Activated CD4-positive, alpha-beta T cell treated with anti-CD3 and anti-CD28 coated beads for 36 hours (primary cell): ENCODE results near the gene RPRD2. TPM values are rescaled to one million over a fixed set of nuclear protein-coding genes. Genes with fewer than 3 reads are reported as not detected.
"Not testable (repeated sequence)": the region's sequence is repeated elsewhere in the genome, so short reads cannot be mapped to it uniquely, and the experiment has no call there.

Experiments used
- ATAC-seq: fragments of 200-7000 bp; cut with Tn5 transposase; one replicate; pipeline ENCODE4 v1.10.0; 2021; ENCODE audit warnings: mild to moderate bottlenecking, moderate library complexity
- CTCF ChIA-PET: fragments of 350-600 bp; sonication (Branson Sonifier 250); formaldehyde crosslinking; loops from one replicate; lab custom pipeline; 2021; ENCODE audit warnings: antibody characterized with exemption; lab: Charles Lee
- POLR2A ChIA-PET: fragments of 350-600 bp; sonication (Branson Sonifier 250); formaldehyde crosslinking; loops from one replicate; lab custom pipeline; 2021; ENCODE audit warnings: antibody characterized with exemption, inconsistent platforms; lab: Charles Lee
- DNase-seq: peaks from one replicate; pipeline ENCODE4 v3.0.0-alpha.2; 2020
- H3K27ac Mint-ChIP-seq: one replicate; pipeline ENCODE4 v1.8.0; 2021; ENCODE audit warnings: mixed read lengths
- H3K27me3 Mint-ChIP-seq: one replicate; pipeline ENCODE4 v1.8.0; 2021; ENCODE audit warnings: mixed read lengths
- H3K36me3 Mint-ChIP-seq: one replicate; pipeline ENCODE4 v1.8.0; 2021; ENCODE audit warnings: low read depth, mixed read lengths
- H3K4me1 Mint-ChIP-seq: one replicate; pipeline ENCODE4 v1.8.0; 2021; ENCODE audit warnings: mixed read lengths
- H3K4me3 Mint-ChIP-seq: one replicate; pipeline ENCODE4 v1.8.0; 2021; ENCODE audit warnings: mild to moderate bottlenecking, moderate library complexity, mixed read lengths
- H3K9me3 Mint-ChIP-seq: one replicate; pipeline ENCODE4 v1.8.0; 2021; ENCODE audit warnings: low read depth, mixed read lengths
- intact Hi-C, 2 experiments: fragments of 100-400 bp; cut with DNase I in 1 of 2; cut with micrococcal nuclease in 1 of 2; formaldehyde crosslinking; loops; one replicate each; pipeline versions ENCODE4 v1.14.2 to v1.15.1; 2022 to 2024; cut with DNase I, micrococcal nuclease
- total RNA-seq, 2 experiments: library from RNA; stranded (reverse); gene quantifications; one replicate each; pipeline ENCODE4 v1.2.3, GENCODE V29; 2021

The RPRD2 gene
- total RNA-seq, 2 experiments from 2014 or later: 24.4 to 32.2 TPM

GRCh38 chr1:150387200-150387599, 23.3 kb downstream of the RPRD2 start:
- Mint-ChIP-seq H3K27ac (peak overlapping the region; percentile 74), H3K9me3 (no peaks in the 10 kb centered on the region), H3K27me3 (no peaks in the 10 kb centered on the region), H3K4me3 (no peak overlapping the region), H3K36me3 (peaks cover 7% of the 10 kb centered on the region), H3K4me1 (peaks cover 53% of the 10 kb centered on the region)
- ChIA-PET CTCF (interaction anchor here (0.5 to 1.4 kb wide), 2 partner anchors 173 to 292 kb away, joined by 3 to 4 read pairs; no protein-coding TSS in a partner anchor), POLR2A (interaction anchor here (0.7 kb wide), 1 partner anchor 24 kb away, joined by 6 read pairs; no protein-coding TSS in a partner anchor)
- no peak for ATAC-seq
- intact Hi-C loops: no loop called here
- no peak for DNase-seq

DNA sequence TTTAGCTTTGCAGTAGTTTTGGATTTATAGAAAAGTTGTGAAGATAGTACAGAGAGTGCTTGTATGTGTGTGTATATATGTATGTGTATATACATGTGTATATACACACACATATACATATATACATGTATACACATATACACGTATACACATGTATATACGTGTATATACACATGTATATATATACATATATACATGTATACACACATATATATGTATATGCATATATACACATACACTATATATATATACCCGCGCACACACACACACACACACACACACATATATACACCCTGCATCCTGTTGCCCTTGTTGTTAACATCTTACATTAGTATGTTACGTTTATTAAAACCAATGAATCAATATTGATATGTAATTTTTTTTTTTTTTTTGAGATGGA, 24.3 kb downstream of the RPRD2 start:
- H3K9me3 Mint-ChIP-seq: no peaks in the 10 kb centered on the region
- H3K4me1 Mint-ChIP-seq: peaks cover 56% of the 10 kb centered on the region
- ATAC-seq: no peak
- intact Hi-C loops: no loop called here
- POLR2A ChIA-PET: no interaction called here
- H3K36me3 Mint-ChIP-seq: peaks cover 7% of the 10 kb centered on the region
- DNase-seq: no peak
- no peak overlapping the region for H3K4me3 Mint-ChIP-seq
- H3K27ac Mint-ChIP-seq: no peak overlapping the region
- CTCF ChIA-PET: interaction anchor here (0.7 kb wide), 1 partner anchor 84 kb away, joined by 3 read pairs; no protein-coding TSS in a partner anchor
- H3K27me3 Mint-ChIP-seq: no peaks in the 10 kb centered on the region

GRCh38 chr1:150389650-150390049, 25.7 kb downstream of the RPRD2 start:
- intact Hi-C loops: no loop called here
- H3K4me3 Mint-ChIP-seq: no peak overlapping the region

DNA sequence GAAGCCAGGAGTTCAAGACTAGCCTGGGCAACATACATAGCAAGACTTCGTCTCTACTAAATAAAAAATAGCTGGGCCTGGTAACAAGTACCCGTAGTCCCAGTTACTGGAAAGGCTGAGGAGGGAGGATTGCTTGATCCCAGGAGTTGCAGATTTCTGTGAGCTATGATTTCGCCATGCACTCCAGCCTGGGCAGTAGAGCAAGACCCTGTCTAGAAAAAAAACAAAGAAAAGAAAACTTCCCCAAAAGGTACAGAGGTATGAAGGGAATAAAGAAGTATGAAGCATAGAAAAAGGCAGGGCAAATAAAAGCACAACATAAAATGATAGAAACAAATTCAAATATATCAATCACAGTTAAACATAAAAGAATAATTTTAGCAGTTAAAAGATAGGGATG, 28.7 kb downstream of the RPRD2 start:
- Mint-ChIP-seq H3K27me3 (no peaks in the 10 kb centered on the region), H3K27ac (no peak overlapping the region), H3K4me1 (peaks cover 38% of the 10 kb centered on the region), H3K4me3 (no peak overlapping the region), H3K36me3 (peaks cover 19% of the 10 kb centered on the region), H3K9me3 (peaks cover 6% of the 10 kb centered on the region)
- DNase-seq (no peak), ATAC-seq (no peak)
- intact Hi-C loops: no loop called here
- CTCF ChIA-PET: interaction anchor here (0.6 kb wide), 1 partner anchor 325 kb away, joined by 3 read pairs; no protein-coding TSS in a partner anchor
- POLR2A ChIA-PET: no interaction called here

More at GRCh38 chr1:150389650-150390049, 25.7 kb downstream of the RPRD2 start:
- Mint-ChIP-seq H3K4me1 (peaks cover 45% of the 10 kb centered on the region), H3K27ac (peak overlapping the region; percentile 3), H3K36me3 (peaks cover 7% of the 10 kb centered on the region), H3K27me3 (no peaks in the 10 kb centered on the region), H3K9me3 (no peaks in the 10 kb centered on the region)
- ChIA-PET POLR2A (interaction anchor here (0.6 kb wide), 1 partner anchor 22 kb away, joined by 3 read pairs; no protein-coding TSS in a partner anchor), CTCF (interaction anchor here (0.6 to 1.3 kb wide), 3 partner anchors 15 to 69 kb away, joined by 3 to 4 read pairs (median 3); no protein-coding TSS in a partner anchor)
- DNase-seq (no peak), ATAC-seq (no peak)

GRCh38 chr1:150395115-150395514, 31.2 kb downstream of the RPRD2 start:
- H3K4me3 Mint-ChIP-seq, H3K27ac Mint-ChIP-seq, H3K27me3 Mint-ChIP-seq, CTCF ChIA-PET, intact Hi-C loops, ATAC-seq, POLR2A ChIA-PET, DNase-seq: not testable (repeated sequence)
- H3K4me1 Mint-ChIP-seq: peaks cover 29% of the 10 kb centered on the region
- peaks cover 11% of the 10 kb centered on the region for H3K9me3 Mint-ChIP-seq
- H3K36me3 Mint-ChIP-seq: peaks cover 27% of the 10 kb centered on the region

DNA sequence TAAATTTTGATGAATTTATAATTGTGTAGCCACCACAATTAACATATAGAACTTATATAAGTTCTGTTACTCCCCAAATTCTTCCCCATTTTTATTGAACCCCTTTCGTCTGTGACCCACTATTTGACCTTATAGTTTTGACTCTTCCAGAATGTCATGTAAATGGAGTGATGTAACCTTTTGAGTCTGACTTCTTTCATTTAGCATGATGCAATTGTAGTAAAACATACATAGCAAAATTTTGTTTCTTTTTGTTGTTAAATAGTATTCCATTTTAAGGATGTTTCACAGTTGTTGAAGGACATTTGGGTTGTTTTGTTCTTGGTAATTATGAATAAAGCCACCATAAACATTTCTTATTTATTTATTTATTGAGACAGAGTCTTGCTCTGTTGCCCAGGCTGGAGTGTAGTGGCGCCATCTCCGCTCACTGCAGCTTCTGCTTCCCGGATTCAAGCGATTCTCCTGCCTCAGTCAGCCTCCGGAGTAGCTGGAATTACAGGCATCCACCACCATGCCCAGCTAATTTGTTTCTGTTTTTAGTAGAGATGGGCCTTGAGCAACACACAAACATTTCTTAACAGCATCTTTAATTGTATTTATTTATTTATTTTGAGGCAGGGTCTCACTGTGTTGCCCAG, 33.6 kb downstream of the RPRD2 start:
- Mint-ChIP-seq H3K36me3 (peaks cover 30% of the 10 kb centered on the region), H3K27me3 (no peaks in the 10 kb centered on the region), H3K9me3 (peaks cover 11% of the 10 kb centered on the region), H3K4me1 (peaks cover 23% of the 10 kb centered on the region), H3K27ac (peak overlapping the region; percentile 65), H3K4me3 (no peak overlapping the region)
- ChIA-PET CTCF (no interaction called here), POLR2A (no interaction called here)
- ATAC-seq: no peak
- intact Hi-C loops: no loop called here
- no peak for DNase-seq

DNA sequence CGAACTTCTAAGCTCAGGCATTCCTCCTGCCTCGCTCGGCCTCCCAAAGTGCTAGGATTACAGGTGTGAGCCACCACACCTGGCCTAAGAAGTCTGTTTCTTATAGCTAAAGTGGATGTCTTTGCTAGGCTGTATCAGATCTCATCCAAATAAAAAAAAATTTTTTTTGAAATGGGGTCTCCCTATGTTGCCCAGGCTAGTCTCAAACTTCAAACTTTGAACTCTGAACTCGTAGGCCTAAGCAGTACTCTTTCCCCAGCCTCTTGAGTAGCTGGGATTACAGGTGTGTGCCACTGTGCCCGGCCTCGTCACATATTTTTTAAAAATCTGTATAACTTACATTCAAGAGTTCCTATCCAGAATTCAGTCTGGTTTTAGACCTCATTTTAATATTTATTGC, 40.5 kb downstream of the RPRD2 start:
- no peaks in the 10 kb centered on the region for H3K27me3 Mint-ChIP-seq
- intact Hi-C loops: no loop called here
- ATAC-seq (no peak), DNase-seq (no peak)
- H3K4me1 Mint-ChIP-seq: peaks cover 50% of the 10 kb centered on the region
- H3K36me3 Mint-ChIP-seq: peaks cover 15% of the 10 kb centered on the region
- no peak overlapping the region for H3K27ac Mint-ChIP-seq
- H3K4me3 Mint-ChIP-seq: no peak overlapping the region
- POLR2A ChIA-PET: no interaction called here
- CTCF ChIA-PET: interaction anchor here (1.3 kb wide), 1 partner anchor 15 kb away, joined by 4 read pairs; no protein-coding TSS in a partner anchor
- H3K9me3 Mint-ChIP-seq: peaks cover 4% of the 10 kb centered on the region

GRCh38 chr1:150405660-150406059, 41.7 kb downstream of the RPRD2 start:
- ATAC-seq: no peak
- H3K36me3 Mint-ChIP-seq: peaks cover 4% of the 10 kb centered on the region
- intact Hi-C loops: no loop called here
- peaks cover 53% of the 10 kb centered on the region for H3K4me1 Mint-ChIP-seq
- ChIA-PET POLR2A (no interaction called here), CTCF (no interaction called here)
- H3K27ac Mint-ChIP-seq: peak overlapping the region; percentile 60
- no peaks in the 10 kb centered on the region for H3K9me3 Mint-ChIP-seq
- no peak for DNase-seq
- H3K4me3 Mint-ChIP-seq: no peak overlapping the region
- no peaks in the 10 kb centered on the region for H3K27me3 Mint-ChIP-seq

DNA sequence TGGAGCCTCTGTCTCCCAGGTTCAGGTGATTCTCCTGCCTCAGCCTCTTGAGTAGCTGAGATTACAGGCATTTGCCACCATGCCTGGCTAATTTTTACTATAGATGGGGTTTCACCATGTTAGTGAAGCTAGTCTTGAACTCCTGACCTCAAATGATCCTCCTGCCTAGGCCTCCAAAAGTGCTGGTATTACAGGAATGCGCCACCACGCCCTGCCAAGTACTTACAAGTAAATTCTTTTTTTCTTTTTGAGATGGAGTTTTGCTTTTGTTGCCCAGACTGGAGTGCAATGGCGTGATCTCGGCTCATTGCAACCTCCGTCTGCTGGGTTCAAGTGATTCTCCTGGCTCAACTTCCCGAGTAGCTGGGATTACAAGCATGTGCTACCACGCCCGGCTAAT, 42.5 kb downstream of the RPRD2 start:
- Mint-ChIP-seq H3K9me3 (no peaks in the 10 kb centered on the region), H3K27me3 (no peaks in the 10 kb centered on the region), H3K36me3 (peaks cover 4% of the 10 kb centered on the region), H3K27ac (no peak overlapping the region), H3K4me1 (peaks cover 55% of the 10 kb centered on the region), H3K4me3 (no peak overlapping the region)
- ATAC-seq (no peak), DNase-seq (no peak)
- ChIA-PET CTCF (no interaction called here), POLR2A (no interaction called here)
- intact Hi-C loops: no loop called here

DNA sequence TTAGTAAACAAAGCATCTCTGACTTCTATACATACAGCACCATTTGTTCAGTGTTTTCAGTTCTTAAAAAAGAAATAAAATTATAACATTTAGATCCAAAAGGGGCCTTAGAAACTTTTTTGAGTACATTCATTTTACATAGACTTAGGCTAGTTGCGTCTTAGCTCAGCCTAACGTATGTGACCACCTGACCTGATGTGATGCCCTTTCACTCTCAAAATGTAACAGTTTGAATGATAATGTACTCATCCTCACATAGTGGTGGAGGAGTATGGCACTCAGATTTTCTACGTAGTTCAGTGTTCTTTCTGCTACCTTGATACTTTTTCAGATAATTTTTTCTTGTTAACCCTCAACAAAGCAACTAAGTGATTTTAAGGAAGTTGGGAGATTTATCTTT, 43.4 kb downstream of the RPRD2 start:
- CTCF ChIA-PET: no interaction called here
- Mint-ChIP-seq H3K9me3 (no peaks in the 10 kb centered on the region), H3K27ac (peak overlapping the region; percentile 69), H3K36me3 (peaks cover 4% of the 10 kb centered on the region), H3K4me1 (peaks cover 60% of the 10 kb centered on the region), H3K27me3 (no peaks in the 10 kb centered on the region), H3K4me3 (no peak overlapping the region)
- peak; percentile 39 for ATAC-seq
- intact Hi-C loops: no loop called here
- no peak for DNase-seq
- POLR2A ChIA-PET: no interaction called here

GRCh38 chr1:150408800-150409199, 44.9 kb downstream of the RPRD2 start:
- Mint-ChIP-seq H3K9me3 (no peaks in the 10 kb centered on the region), H3K4me3 (no peak overlapping the region), H3K27me3 (no peaks in the 10 kb centered on the region), H3K36me3 (peaks cover 3% of the 10 kb centered on the region), H3K27ac (no peak overlapping the region), H3K4me1 (peaks cover 59% of the 10 kb centered on the region)
- ATAC-seq (no peak), DNase-seq (no peak)
- ChIA-PET CTCF (interaction anchor here (0.7 kb wide), 1 partner anchor 264 kb away, joined by 3 read pairs; no protein-coding TSS in a partner anchor), POLR2A (no interaction called here)
- intact Hi-C loops: no loop called here
